PC-3 (cell line): ENCODE results near the gene GPC6. TPM values are rescaled to one million over a fixed set of nuclear protein-coding genes. Genes with fewer than 3 reads are reported as not detected.

Source experiments
- ATAC-seq: fragments of 200-7000 bp; cut with Tn5 transposase; 2 replicates; pipeline ENCODE4 v1.9.1; 2020; ENCODE audit warnings: mild to moderate bottlenecking, moderate library complexity
- BruUV-seq: library from RNA; stranded (reverse); fragments of 400-500 nt; replicated peaks from 2 replicates; lab custom pipeline; 2021; lab: Mats Ljungman, UMichigan
- CTCF ChIA-PET: fragments of 300-600 bp; sonication (Branson Sonifier 250); formaldehyde crosslinking; loops from one replicate; lab custom pipeline; 2022; ENCODE audit warnings: antibody characterized with exemption; lab: Charles Lee
- POLR2A ChIA-PET: fragments of 300-600 bp; sonication (Branson Sonifier 250); formaldehyde crosslinking; loops from one replicate; lab custom pipeline; 2022; ENCODE audit warnings: antibody characterized with exemption; ENCODE audit not compliant: unreplicated experiment; lab: Charles Lee
- DNase-seq: peaks from one replicate; pipeline ENCODE4 v3.0.0-alpha.2; 2015
- H2AFZ ChIP-seq: fragments of 300-600 bp; sonication (generic); 2 replicates; pipeline ENCODE4 v1.6.0; 2016; ENCODE audit warnings: antibody characterized with exemption, low read length
- H3F3A ChIP-seq: fragments of 300-600 bp; sonication (generic); one replicate; pipeline ENCODE4 v1.6.0; 2017; ENCODE audit warnings: antibody characterized with exemption, low read length, control low read depth, mild to moderate bottlenecking; ENCODE audit not compliant: unreplicated experiment
- H3K27ac ChIP-seq: fragments of 300-600 bp; sonication (generic); 2 replicates; pipeline ENCODE4 v1.5.1; 2016; ENCODE audit warnings: mild to moderate bottlenecking, low read length
- H3K27me3 ChIP-seq: fragments of 300-600 bp; sonication (generic); 2 replicates; pipeline ENCODE4 v1.6.1; 2016; ENCODE audit warnings: low read length, mixed read lengths
- H3K36me3 ChIP-seq: fragments of 300-600 bp; sonication (generic); 2 replicates; pipeline ENCODE4 v1.6.1; 2016; ENCODE audit warnings: low read depth, mixed run types, low read length, mixed read lengths
- H3K4me1 ChIP-seq: fragments of 300-600 bp; sonication (generic); 2 replicates; pipeline ENCODE4 v1.5.1; 2016; ENCODE audit warnings: low read length; ENCODE audit not compliant: insufficient read depth
- H3K4me2 ChIP-seq: fragments of 300-600 bp; sonication (generic); 2 replicates; pipeline ENCODE4 v1.6.0; 2016; ENCODE audit warnings: low read length
- H3K4me3 ChIP-seq: fragments of 300-600 bp; sonication (generic); 2 replicates; pipeline ENCODE4 v1.5.1; 2016; ENCODE audit warnings: mild to moderate bottlenecking, low read length, mixed read lengths
- H3K79me2 ChIP-seq: fragments of 300-600 bp; sonication (generic); 2 replicates; pipeline ENCODE4 v1.6.1; 2017; ENCODE audit warnings: low read length, mixed read lengths
- H3K9ac ChIP-seq: fragments of 300-600 bp; sonication (generic); 2 replicates; pipeline ENCODE4 v1.6.0; 2016; ENCODE audit warnings: mild to moderate bottlenecking, low read length
- H3K9me2 ChIP-seq: fragments of 300-600 bp; sonication (generic); replicated peaks from 2 replicates; pipeline ENCODE4 v1.6.1; 2016; ENCODE audit warnings: mixed run types, low read length, mixed read lengths
- H3K9me3 ChIP-seq: fragments of 300-600 bp; sonication (generic); 2 replicates; pipeline ENCODE4 v1.6.1; 2016; ENCODE audit warnings: low read length, mixed read lengths
- H4K20me1 ChIP-seq: fragments of 300-600 bp; sonication (generic); 2 replicates; pipeline ENCODE4 v1.6.1; 2016; ENCODE audit warnings: low read length, mixed read lengths
- EZH2 ChIP-seq: fragments of 300-600 bp; sonication (generic); IDR thresholded peaks from one replicate; pipeline ENCODE4 v1.6.1; 2017; ENCODE audit warnings: antibody characterized with exemption, mild to moderate bottlenecking, low read length; ENCODE audit not compliant: unreplicated experiment
- EZH2phosphoT487 ChIP-seq: fragments of 300-600 bp; sonication (generic); IDR thresholded peaks from 2 replicates; pipeline ENCODE4 v1.6.1; 2018; ENCODE audit warnings: mild to moderate bottlenecking, antibody characterized with exemption, low read length, borderline replicate concordance
- intact Hi-C: fragments of 100-400 bp; cut with micrococcal nuclease; formaldehyde crosslinking; loops from 2 replicates; pipeline ENCODE4 v1.9.0; 2023
- total RNA-seq: library from RNA; depleted of rRNA; stranded (reverse); fragments of >200 nt; gene quantifications from 2 replicates; pipeline ENCODE4 v1.2.3, GENCODE V29; 2014
- TF ChIP-seq, protein P1 (sequence below): fragments of 300-600 bp; sonication (generic); conservative IDR thresholded peaks from 2 replicates; pipeline ENCODE4 v1.5.1; 2017; ENCODE audit warnings: antibody characterized with exemption, low read depth, mild to moderate bottlenecking, low read length

The GPC6 gene
- total RNA-seq, 1 experiment from 2014 or later, result 3.5 TPM

DNA sequence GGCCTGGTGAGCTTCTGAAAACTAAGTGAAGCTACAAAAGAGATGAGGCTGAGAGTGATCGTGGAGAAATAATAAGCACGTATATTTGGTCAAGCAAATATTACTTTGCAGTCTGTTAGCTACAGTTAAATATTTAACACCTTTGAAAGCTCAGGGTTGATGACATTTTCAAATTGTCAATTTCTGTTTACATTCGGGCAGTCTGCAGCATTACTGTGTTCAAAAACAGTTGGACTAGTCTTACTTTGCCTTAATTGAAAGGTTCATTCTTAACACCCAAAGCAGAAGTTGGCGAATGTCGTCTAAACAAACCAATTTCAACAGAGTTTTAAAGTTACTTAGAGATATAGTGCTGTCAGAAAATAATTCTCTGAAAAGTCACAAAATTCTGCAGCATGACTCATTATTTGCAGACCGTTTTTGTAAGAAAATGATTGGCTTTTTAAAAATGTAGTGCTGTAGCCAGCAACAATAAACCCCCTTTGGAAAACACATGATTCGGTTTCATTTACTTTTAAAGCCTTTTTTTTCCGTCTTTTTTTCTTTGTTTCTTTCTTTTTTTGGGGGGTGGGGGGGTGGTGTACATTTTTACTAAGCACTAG lies 549.0 kb downstream of the GPC6 start:
- peak overlapping the region; percentile 83 for H3K4me2 ChIP-seq
- TF ChIP-seq EZH2 (no peak), EZH2phosphoT487 (no peak)
- no peaks in the 10 kb centered on the region for H3K9me3 ChIP-seq
- no peaks in the 10 kb centered on the region for H3K9me2 ChIP-seq
- H3K27ac ChIP-seq, result peak overlapping the region; percentile 86
- peak overlapping the region; percentile 51 for H3K4me3 ChIP-seq
- DNase-seq (peak; percentile 74), ATAC-seq (peak; percentile 40)
- ChIA-PET POLR2A (no interaction called here), CTCF (interaction anchor here (0.5 kb wide), 1 partner anchor 173 kb away, joined by 3 read pairs; no protein-coding TSS in a partner anchor)
- no peaks in the 10 kb centered on the region for H3F3A ChIP-seq
- intact Hi-C loops, result loop anchor here (2.0 to 5.0 kb wide), 5 partner anchors 55 to 548 kb away; partner anchors contain the start of gene GPC6
- no peaks in the 10 kb centered on the region for H3K79me2 ChIP-seq
- no peaks in the 10 kb centered on the region for H3K27me3 ChIP-seq
- no TSS peak for BruUV-seq
- no peaks in the 10 kb centered on the region for H4K20me1 ChIP-seq
- H3K36me3 ChIP-seq, result no peaks in the 10 kb centered on the region
- peaks cover 56% of the 10 kb centered on the region for H3K4me1 ChIP-seq
- peak overlapping the region; percentile 58; the same call in 1 of the 2 replicates for H2AFZ ChIP-seq
- no peak overlapping the region for H3K9ac ChIP-seq

DNA sequence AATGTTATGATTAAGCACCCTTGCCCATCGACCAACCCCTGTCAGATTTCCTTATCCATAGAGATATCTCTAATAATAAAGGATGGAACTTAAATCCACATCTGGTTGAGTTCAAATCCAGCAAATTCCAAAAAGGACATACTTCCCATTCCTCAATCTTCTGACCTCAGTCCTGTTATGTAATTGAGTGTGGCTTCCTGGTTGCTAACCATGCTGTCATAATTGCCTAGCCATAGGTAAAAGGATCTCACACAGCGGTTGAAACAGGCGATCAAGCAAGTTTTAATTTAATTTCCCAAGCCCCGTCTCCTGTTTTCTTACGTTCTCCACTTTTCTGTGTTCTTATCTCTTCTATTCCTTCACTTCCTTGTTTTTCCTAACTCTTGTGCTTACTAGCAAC lies 550.3 kb downstream of the GPC6 start:
- peak overlapping the region; percentile 86 for H3K27ac ChIP-seq
- peak overlapping the region; percentile 54 for H2AFZ ChIP-seq
- no peaks in the 10 kb centered on the region for H4K20me1 ChIP-seq
- peaks cover 49% of the 10 kb centered on the region for H3K4me1 ChIP-seq
- H3K79me2 ChIP-seq, result no peaks in the 10 kb centered on the region
- DNase-seq, result peak; percentile 65
- intact Hi-C loops, result loop anchor here (2.0 to 5.0 kb wide), 5 partner anchors 56 to 550 kb away; partner anchors contain the start of gene GPC6
- H3K9ac ChIP-seq, result peak overlapping the region; percentile 37; the same call in 1 of the 2 replicates
- peak overlapping the region; percentile 50; the same call in 1 of the 2 replicates for H3K4me3 ChIP-seq
- no peaks in the 10 kb centered on the region for H3K27me3 ChIP-seq
- no peaks in the 10 kb centered on the region for H3K9me3 ChIP-seq
- H3K9me2 ChIP-seq, result no peaks in the 10 kb centered on the region
- BruUV-seq, result no TSS peak
- H3K4me2 ChIP-seq, result peak overlapping the region; percentile 83
- ChIA-PET CTCF (no interaction called here), POLR2A (no interaction called here)
- TF ChIP-seq EZH2, result no peak
- no peak for TF ChIP-seq EZH2phosphoT487
- TF ChIP-seq, protein P1, sequence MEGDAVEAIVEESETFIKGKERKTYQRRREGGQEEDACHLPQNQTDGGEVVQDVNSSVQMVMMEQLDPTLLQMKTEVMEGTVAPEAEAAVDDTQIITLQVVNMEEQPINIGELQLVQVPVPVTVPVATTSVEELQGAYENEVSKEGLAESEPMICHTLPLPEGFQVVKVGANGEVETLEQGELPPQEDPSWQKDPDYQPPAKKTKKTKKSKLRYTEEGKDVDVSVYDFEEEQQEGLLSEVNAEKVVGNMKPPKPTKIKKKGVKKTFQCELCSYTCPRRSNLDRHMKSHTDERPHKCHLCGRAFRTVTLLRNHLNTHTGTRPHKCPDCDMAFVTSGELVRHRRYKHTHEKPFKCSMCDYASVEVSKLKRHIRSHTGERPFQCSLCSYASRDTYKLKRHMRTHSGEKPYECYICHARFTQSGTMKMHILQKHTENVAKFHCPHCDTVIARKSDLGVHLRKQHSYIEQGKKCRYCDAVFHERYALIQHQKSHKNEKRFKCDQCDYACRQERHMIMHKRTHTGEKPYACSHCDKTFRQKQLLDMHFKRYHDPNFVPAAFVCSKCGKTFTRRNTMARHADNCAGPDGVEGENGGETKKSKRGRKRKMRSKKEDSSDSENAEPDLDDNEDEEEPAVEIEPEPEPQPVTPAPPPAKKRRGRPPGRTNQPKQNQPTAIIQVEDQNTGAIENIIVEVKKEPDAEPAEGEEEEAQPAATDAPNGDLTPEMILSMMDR, result no peak
- peak; percentile 42 for ATAC-seq
- H3K36me3 ChIP-seq, result no peaks in the 10 kb centered on the region
- no peaks in the 10 kb centered on the region for H3F3A ChIP-seq

DNA sequence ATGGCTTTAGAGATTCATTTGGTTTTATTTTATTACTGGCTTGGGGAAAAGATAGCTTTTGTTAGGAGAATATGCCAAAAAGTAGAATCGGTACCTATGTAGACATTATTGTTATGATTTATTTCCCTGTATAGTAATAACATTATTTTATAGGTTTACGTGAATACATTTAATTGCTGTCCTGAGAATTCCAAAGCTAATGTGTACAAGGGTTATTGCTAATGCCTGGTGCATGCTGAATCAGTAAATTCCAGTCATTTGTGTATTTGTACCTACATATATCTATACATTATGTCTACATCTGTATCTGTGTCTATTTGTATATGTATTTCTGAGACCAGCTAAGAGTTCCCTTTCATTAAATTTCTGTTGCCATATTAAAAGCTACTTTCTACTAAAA lies 550.9 kb downstream of the GPC6 start:
- Histone ChIP-seq H3F3A (no peaks in the 10 kb centered on the region), H3K36me3 (no peaks in the 10 kb centered on the region), H2AFZ (peak overlapping the region; percentile 54; the same call in 1 of the 2 replicates), H4K20me1 (no peaks in the 10 kb centered on the region), H3K9me2 (no peaks in the 10 kb centered on the region), H3K4me1 (peaks cover 44% of the 10 kb centered on the region), H3K79me2 (no peaks in the 10 kb centered on the region), H3K4me2 (peak overlapping the region; percentile 83), H3K9ac (peak overlapping the region; percentile 37; the same call in 1 of the 2 replicates), H3K9me3 (no peaks in the 10 kb centered on the region), H3K27me3 (no peaks in the 10 kb centered on the region), H3K4me3 (peak overlapping the region; percentile 50; the same call in 1 of the 2 replicates), H3K27ac (peak overlapping the region; percentile 86)
- no peak for TF ChIP-seq EZH2phosphoT487
- TF ChIP-seq, protein P1, result no peak
- no peak for TF ChIP-seq EZH2
- BruUV-seq, result no TSS peak
- DNase-seq, result peak; percentile 53
- peak; percentile 66 for ATAC-seq
- CTCF ChIA-PET, result no interaction called here
- intact Hi-C loops, result loop anchor here (2.0 to 5.0 kb wide), 5 partner anchors 57 to 550 kb away; partner anchors contain the start of gene GPC6
- POLR2A ChIA-PET, result no interaction called here
